ENCODE results near the gene MIGA2. TPM values are rescaled to one million over a fixed set of nuclear protein-coding genes. Genes with fewer than 3 reads are reported as not detected.

Gene MIGA2
- total RNA-seq, 1 donor from 2014 or later = 21.6 TPM

DNA sequence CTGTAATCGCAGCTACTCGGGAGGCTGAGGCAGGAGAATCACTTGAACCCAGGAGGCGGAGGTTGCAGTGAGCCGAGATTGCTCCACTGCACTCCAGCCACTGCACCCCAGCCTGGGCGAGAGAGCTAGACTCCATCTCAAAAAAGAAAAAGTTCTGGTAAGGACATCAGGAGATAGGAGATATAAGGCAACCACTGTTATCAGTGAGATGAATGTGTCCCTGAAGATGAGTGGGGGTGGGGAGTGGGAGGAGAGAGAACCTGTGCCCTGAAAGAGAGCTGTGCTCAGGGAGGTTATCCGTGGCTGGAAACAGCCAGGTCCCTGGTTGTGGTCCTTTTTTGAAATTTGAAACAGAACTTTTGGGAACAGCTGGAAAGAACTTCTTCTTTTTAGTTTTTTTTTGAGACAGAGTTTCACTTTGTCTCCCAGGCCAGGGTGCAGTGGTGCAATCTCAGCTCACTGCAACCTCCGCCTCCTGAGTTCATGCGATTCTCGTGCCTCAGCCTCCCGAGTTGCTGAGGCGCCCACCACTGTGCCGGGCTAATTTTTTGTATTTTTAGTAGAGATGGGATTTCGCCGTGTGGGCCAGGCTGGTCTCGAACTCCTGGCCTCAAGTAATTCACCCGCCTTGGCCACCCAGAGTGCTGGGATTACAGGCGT is 77.3 kb downstream of the MIGA2 start:
- H3K36me3 ChIP-seq (ENCODE audit: control insufficient read depth, insufficient read depth, low read length) = no peaks in the 10 kb centered on the region
- TF ChIP-seq, protein P1, sequence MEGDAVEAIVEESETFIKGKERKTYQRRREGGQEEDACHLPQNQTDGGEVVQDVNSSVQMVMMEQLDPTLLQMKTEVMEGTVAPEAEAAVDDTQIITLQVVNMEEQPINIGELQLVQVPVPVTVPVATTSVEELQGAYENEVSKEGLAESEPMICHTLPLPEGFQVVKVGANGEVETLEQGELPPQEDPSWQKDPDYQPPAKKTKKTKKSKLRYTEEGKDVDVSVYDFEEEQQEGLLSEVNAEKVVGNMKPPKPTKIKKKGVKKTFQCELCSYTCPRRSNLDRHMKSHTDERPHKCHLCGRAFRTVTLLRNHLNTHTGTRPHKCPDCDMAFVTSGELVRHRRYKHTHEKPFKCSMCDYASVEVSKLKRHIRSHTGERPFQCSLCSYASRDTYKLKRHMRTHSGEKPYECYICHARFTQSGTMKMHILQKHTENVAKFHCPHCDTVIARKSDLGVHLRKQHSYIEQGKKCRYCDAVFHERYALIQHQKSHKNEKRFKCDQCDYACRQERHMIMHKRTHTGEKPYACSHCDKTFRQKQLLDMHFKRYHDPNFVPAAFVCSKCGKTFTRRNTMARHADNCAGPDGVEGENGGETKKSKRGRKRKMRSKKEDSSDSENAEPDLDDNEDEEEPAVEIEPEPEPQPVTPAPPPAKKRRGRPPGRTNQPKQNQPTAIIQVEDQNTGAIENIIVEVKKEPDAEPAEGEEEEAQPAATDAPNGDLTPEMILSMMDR (IDR thresholded peaks at IDR 0.05; ENCODE audit: insufficient read depth, low read length, poor library complexity, severe bottlenecking) = no peak

DNA sequence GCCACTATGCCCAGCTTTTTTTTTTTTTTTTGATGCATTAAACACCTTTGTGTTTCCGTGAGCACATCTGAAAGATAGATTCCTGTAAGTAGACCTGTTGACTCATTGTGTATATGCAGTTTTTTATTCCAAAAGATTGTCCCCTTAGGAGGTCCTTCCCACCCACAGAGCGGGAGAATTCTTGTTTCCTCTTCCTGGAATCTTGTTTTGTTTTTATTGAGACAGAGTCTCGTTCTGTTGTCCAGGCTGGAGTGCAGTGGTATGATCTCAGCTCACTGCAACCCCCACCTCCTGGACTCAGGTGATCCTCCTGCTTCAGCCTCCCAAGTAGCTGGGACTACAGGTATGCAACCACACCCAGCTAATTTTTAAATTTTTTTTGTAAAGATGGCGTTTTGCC is 82.4 kb downstream of the MIGA2 start:
- DNase-seq (ENCODE audit: low read depth) = no peak
- Histone ChIP-seq H3K27me3 (ENCODE audit: control insufficient read depth, insufficient read depth, low read length) (no peaks in the 10 kb centered on the region), H3K36me3 (ENCODE audit: control insufficient read depth, insufficient read depth, low read length) (no peaks in the 10 kb centered on the region), H3K4me3 (ENCODE audit: low read depth, low read length) (no peak overlapping the region)
- TF ChIP-seq, protein P1 (IDR thresholded peaks at IDR 0.05; ENCODE audit: insufficient read depth, low read length, poor library complexity, severe bottlenecking) = no peak

More for the DNA sequence above, 77.3 kb downstream of the MIGA2 start:
- Histone ChIP-seq H3K27me3 (ENCODE audit: control insufficient read depth, insufficient read depth, low read length) (no peaks in the 10 kb centered on the region), H3K4me3 (ENCODE audit: low read depth, low read length) (no peak overlapping the region)
- no peak for DNase-seq (ENCODE audit: low read depth)

DNA sequence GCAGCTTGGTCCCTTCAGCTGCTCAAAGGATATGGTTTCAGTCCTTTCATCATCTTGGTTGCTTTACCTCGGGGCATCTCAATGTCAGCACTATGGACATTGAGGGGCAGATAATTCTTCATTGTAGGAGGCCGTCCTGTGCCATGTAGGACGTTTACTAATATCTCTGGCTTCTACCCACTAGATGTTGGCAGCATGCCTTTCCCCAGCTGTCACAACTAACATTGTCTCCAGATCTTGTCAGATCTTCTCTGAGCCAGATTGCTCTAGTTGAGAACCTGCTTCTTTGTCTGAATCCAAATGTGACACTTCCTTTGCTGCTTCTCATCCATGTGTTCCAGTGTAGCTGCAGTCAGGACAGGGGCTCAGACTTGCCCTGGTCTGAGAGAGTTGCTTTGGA is 85.1 kb downstream of the MIGA2 start:
- Histone ChIP-seq H3K4me3 (ENCODE audit: low read depth, low read length) (no peak overlapping the region), H3K36me3 (ENCODE audit: control insufficient read depth, insufficient read depth, low read length) (no peaks in the 10 kb centered on the region), H3K27me3 (ENCODE audit: control insufficient read depth, insufficient read depth, low read length) (no peaks in the 10 kb centered on the region)
- DNase-seq (ENCODE audit: low read depth) = no peak
- TF ChIP-seq, protein P1 (IDR thresholded peaks at IDR 0.05; ENCODE audit: insufficient read depth, low read length, poor library complexity, severe bottlenecking) = no peak

Other genes with a start within 250 kb of the MIGA2 start
- 17.7 and 19.0 TPM in 2 replicates for gene TBC1D13, start 249.4 kb upstream of the MIGA2 start, total RNA-seq
- 18.8 and 20.5 TPM in 2 replicates for gene ENDOG, start 218.1 kb upstream of the MIGA2 start, total RNA-seq
- gene SPOUT1, start 206.8 kb upstream of the MIGA2 start, total RNA-seq = 33.1 and 61.1 TPM in 2 replicates
- 6.8 and 9.4 TPM in 2 replicates for gene KYAT1, start 154.7 kb upstream of the MIGA2 start, total RNA-seq
- gene LRRC8A, start 154.5 kb upstream of the MIGA2 start, total RNA-seq = 138 and 155 TPM in 2 replicates
- gene PHYHD1, start 115.6 kb upstream of the MIGA2 start, total RNA-seq = 17.8 and 21.2 TPM in 2 replicates
- 29.6 and 30.8 TPM in 2 replicates for gene DOLK, start 89.0 kb upstream of the MIGA2 start, total RNA-seq
- 35.5 and 39.9 TPM in 2 replicates for gene NUP188, start 88.9 kb upstream of the MIGA2 start, total RNA-seq
- gene SH3GLB2, start 8.3 kb upstream of the MIGA2 start, total RNA-seq = 101 and 112 TPM in 2 replicates
- gene DOLPP1, start 44.5 kb downstream of the MIGA2 start, total RNA-seq = 15.3 and 15.5 TPM in 2 replicates
- 29.1 and 29.4 TPM in 2 replicates for gene CRAT, start 74.2 kb downstream of the MIGA2 start, total RNA-seq
- 156 and 167 TPM in 2 replicates for gene PTPA, start 74.8 kb downstream of the MIGA2 start, total RNA-seq
- 51.8 and 60.4 TPM in 2 replicates for gene IER5L, start 141.6 kb downstream of the MIGA2 start, total RNA-seq